ENCODE data around the gene GEMIN2. TPM values are rescaled to one million over a fixed set of nuclear protein-coding genes. Genes with fewer than 3 reads are reported as not detected.

The GEMIN2 gene
- total and polyA plus RNA-seq, 2 donors (not counting 1 experiment from before 2014, with no cell fraction given), result 16.5 to 17.3 TPM

GRCh38 chr14:39184628-39185255 lies 70.6 kb downstream of the GEMIN2 start:
- no peaks in the 10 kb centered on the region for H4K20me1 ChIP-seq (ENCODE audit: control insufficient read depth, extremely low read depth, insufficient read depth, low read length)

GRCh38 chr14:39185256-39186049 lies 71.3 kb downstream of the GEMIN2 start:
- Histone ChIP-seq H3K9ac (ENCODE audit: insufficient read depth, low read length) (no peak overlapping the region), H2AFZ (ENCODE audit: low read length) (no peak overlapping the region), H3K27ac (ENCODE audit: insufficient read depth, low read length) (no peak overlapping the region), H4K20me1 (ENCODE audit: control insufficient read depth, extremely low read depth, insufficient read depth, low read length) (no peaks in the 10 kb centered on the region), H3K4me3 (replicated peaks in 1 of 4; ENCODE audit: control extremely low read depth in 1 of 4, insufficient read depth in 1 of 4, low read depth in 3 of 4, low read length in 4 of 4) (no peak overlapping the region), H3K27me3 (ENCODE audit: control insufficient read depth, insufficient read depth, low read length) (no peaks in the 10 kb centered on the region), H3K4me1 (ENCODE audit: control insufficient read depth, extremely low read depth, insufficient read depth, low read length) (no peaks in the 10 kb centered on the region), H3K79me2 (ENCODE audit: control insufficient read depth, insufficient read depth, low read length) (no peaks in the 10 kb centered on the region), H3K36me3 (ENCODE audit: control insufficient read depth, insufficient read depth, low read length) (peaks cover 12% of the 10 kb centered on the region), H3K9me3 (ENCODE audit: control insufficient read depth, insufficient read depth, low read depth, low read length) (no peaks in the 10 kb centered on the region), H3K4me2 (ENCODE audit: extremely low read depth, insufficient read depth, low read length) (no peak overlapping the region)
- TF ChIP-seq CTCF (conservative IDR thresholded peaks at IDR 0.05 in 1 of 2, IDR thresholded peaks at IDR 0.05 in 1 of 2; ENCODE audit: low read depth in 1 of 2, low read length in 2 of 2), result no peak
- no peak for TF ChIP-seq EZH2 (IDR thresholded peaks at IDR 0.05; ENCODE audit: low read length, missing control alignments)
- DNase-seq (ENCODE audit: low read depth in 2 of 2), result no peak

More at GRCh38 chr14:39184628-39185255, 70.6 kb downstream of the GEMIN2 start:
- H3K9me3 ChIP-seq (ENCODE audit: control insufficient read depth, insufficient read depth, low read depth, low read length), result no peaks in the 10 kb centered on the region
- H3K27ac ChIP-seq (ENCODE audit: insufficient read depth, low read length), result no peak overlapping the region
- H3K79me2 ChIP-seq (ENCODE audit: control insufficient read depth, insufficient read depth, low read length), result no peaks in the 10 kb centered on the region
- DNase-seq (ENCODE audit: low read depth in 2 of 2), result no peak
- TF ChIP-seq EZH2 (IDR thresholded peaks at IDR 0.05; ENCODE audit: low read length, missing control alignments), result no peak
- no peak for TF ChIP-seq CTCF (conservative IDR thresholded peaks at IDR 0.05 in 1 of 2, IDR thresholded peaks at IDR 0.05 in 1 of 2; ENCODE audit: low read depth in 1 of 2, low read length in 2 of 2)
- H3K9ac ChIP-seq (ENCODE audit: insufficient read depth, low read length), result no peak overlapping the region
- H3K4me1 ChIP-seq (ENCODE audit: control insufficient read depth, extremely low read depth, insufficient read depth, low read length), result no peaks in the 10 kb centered on the region
- no peak overlapping the region for H3K4me3 ChIP-seq (replicated peaks in 1 of 4; ENCODE audit: control extremely low read depth in 1 of 4, insufficient read depth in 1 of 4, low read depth in 3 of 4, low read length in 4 of 4)
- no peak overlapping the region for H2AFZ ChIP-seq (ENCODE audit: low read length)
- peaks cover 12% of the 10 kb centered on the region for H3K36me3 ChIP-seq (ENCODE audit: control insufficient read depth, insufficient read depth, low read length)
- H3K4me2 ChIP-seq (ENCODE audit: extremely low read depth, insufficient read depth, low read length), result no peak overlapping the region
- H3K27me3 ChIP-seq (ENCODE audit: control insufficient read depth, insufficient read depth, low read length), result no peaks in the 10 kb centered on the region

Other genes starting within 250 kb of the GEMIN2 start
- gene SEC23A, start 11.1 kb upstream of the GEMIN2 start, total RNA-seq, result 242 and 287 TPM in 2 replicates
- gene SEC23A, start 11.1 kb upstream of the GEMIN2 start, polyA plus RNA-seq, result 192 and 271 TPM in 2 replicates
- gene TRAPPC6B, start 56.0 kb downstream of the GEMIN2 start, total RNA-seq, result 26.2 and 35.3 TPM in 2 replicates
- 25.4 and 31.5 TPM in 2 replicates for gene TRAPPC6B, start 56.0 kb downstream of the GEMIN2 start, polyA plus RNA-seq
- 13.1 and 14.4 TPM in 2 replicates for gene PNN, start 60.9 kb downstream of the GEMIN2 start, total RNA-seq
- 14.9 and 16.0 TPM in 2 replicates for gene PNN, start 60.9 kb downstream of the GEMIN2 start, polyA plus RNA-seq
- gene MIA2, start 119.6 kb downstream of the GEMIN2 start, total RNA-seq, result 11.8 and 15.0 TPM in 2 replicates
- gene MIA2, start 119.6 kb downstream of the GEMIN2 start, polyA plus RNA-seq, result 8.5 and 9.7 TPM in 2 replicates